Type B pancreatic cell (in vitro differentiated cells): ENCODE results near the gene PITX3. TPM values are rescaled to one million over a fixed set of nuclear protein-coding genes. Genes with fewer than 3 reads are reported as not detected.
A peak's percentile ranks its signal among the peaks of the same experiment; 100 is the strongest.
"Not testable (repeated sequence)": the region's sequence is repeated elsewhere in the genome, so short reads cannot be mapped to it uniquely, and the experiment has no call there.

ENCODE experiments used
- DNase-seq: peaks from one replicate; pipeline ENCODE4 v3.0.0; 2021; ENCODE audit warnings: mixed read lengths; ENCODE audit not compliant: unreplicated experiment; ENCODE audit errors: extremely low spot score
- H3K27ac Mint-ChIP-seq: 2 replicates; pipeline ENCODE4 v1.8.0; 2021; ENCODE audit warnings: mild to moderate bottlenecking, mixed read lengths
- H3K27me3 Mint-ChIP-seq: 2 replicates; pipeline ENCODE4 v1.8.0; 2021; ENCODE audit warnings: mixed read lengths
- H3K36me3 Mint-ChIP-seq: 2 replicates; pipeline ENCODE4 v1.8.0; 2021; ENCODE audit warnings: mixed read lengths
- H3K4me1 Mint-ChIP-seq: one replicate; pipeline ENCODE4 v1.8.0; 2021; ENCODE audit warnings: mixed read lengths; ENCODE audit not compliant: unreplicated experiment
- H3K4me3 Mint-ChIP-seq: 2 replicates; pipeline ENCODE4 v1.8.0; 2021; ENCODE audit warnings: mild to moderate bottlenecking, mixed read lengths
- H3K9me3 Mint-ChIP-seq: 2 replicates; pipeline ENCODE4 v1.8.0; 2021; ENCODE audit warnings: mixed read lengths
- CTCF ChIP-seq: fragments of 200-600 bp; sonication (generic); conservative IDR thresholded peaks from 2 replicates; pipeline ENCODE4 v1.5.0; 2021; ENCODE audit warnings: antibody characterized with exemption, mild to moderate bottlenecking
- total RNA-seq: library from RNA; stranded (reverse); gene quantifications from 2 replicates; pipeline ENCODE4 v1.2.1, GENCODE V29; 2021; ENCODE audit warnings: low replicate concordance

The PITX3 gene
- total RNA-seq, 1 donor from 2014 or later = 0.34 TPM

- DNase-seq = no peak
- Mint-ChIP-seq H3K36me3 (peaks cover 20% of the 10 kb centered on the region), H3K27ac (no peak overlapping the region)
Observed at GRCh38 chr10:102261842-102262241, 20.5 kb upstream of the PITX3 start.

GRCh38 chr10:102261196-102261595 is 19.9 kb upstream of the PITX3 start:
- no peak overlapping the region for H3K4me3 Mint-ChIP-seq
- TF ChIP-seq CTCF = no peak
- H3K27ac Mint-ChIP-seq = no peak overlapping the region
- H3K27me3 Mint-ChIP-seq = no peaks in the 10 kb centered on the region
- no peaks in the 10 kb centered on the region for H3K4me1 Mint-ChIP-seq
- no peaks in the 10 kb centered on the region for H3K9me3 Mint-ChIP-seq
- peaks cover 20% of the 10 kb centered on the region for H3K36me3 Mint-ChIP-seq
- no peak for DNase-seq

More at GRCh38 chr10:102261842-102262241, 20.5 kb upstream of the PITX3 start:
- H3K27me3 Mint-ChIP-seq = no peaks in the 10 kb centered on the region
- H3K9me3 Mint-ChIP-seq = no peaks in the 10 kb centered on the region
- TF ChIP-seq CTCF = no peak
- H3K4me3 Mint-ChIP-seq = no peak overlapping the region
- H3K4me1 Mint-ChIP-seq = no peaks in the 10 kb centered on the region

- TF ChIP-seq CTCF = no peak
- Mint-ChIP-seq H3K9me3 (no peaks in the 10 kb centered on the region), H3K27ac (no peak overlapping the region), H3K27me3 (no peaks in the 10 kb centered on the region), H3K36me3 (peaks cover 13% of the 10 kb centered on the region), H3K4me1 (no peaks in the 10 kb centered on the region), H3K4me3 (no peak overlapping the region)
- DNase-seq = no peak
Observed at GRCh38 chr10:102255404-102255803, 14.1 kb upstream of the PITX3 start.

- peaks cover 6% of the 10 kb centered on the region for H3K36me3 Mint-ChIP-seq
- TF ChIP-seq CTCF = no peak
- DNase-seq = no peak
- no peak overlapping the region for H3K27ac Mint-ChIP-seq
- no peaks in the 10 kb centered on the region for H3K9me3 Mint-ChIP-seq
- H3K4me1 Mint-ChIP-seq = no peaks in the 10 kb centered on the region
- H3K4me3 Mint-ChIP-seq = no peak overlapping the region
- H3K27me3 Mint-ChIP-seq = no peaks in the 10 kb centered on the region
Observed at GRCh38 chr10:102254426-102254825, 13.1 kb upstream of the PITX3 start.

GRCh38 chr10:102252508-102252907 is 11.2 kb upstream of the PITX3 start:
- H3K36me3 Mint-ChIP-seq, DNase-seq, H3K4me3 Mint-ChIP-seq, H3K27ac Mint-ChIP-seq, H3K4me1 Mint-ChIP-seq, H3K9me3 Mint-ChIP-seq, H3K27me3 Mint-ChIP-seq: not testable (repeated sequence)

GRCh38 chr10:102247734-102248133 is 6.4 kb upstream of the PITX3 start:
- no peak for DNase-seq
- Mint-ChIP-seq H3K27ac (no peak overlapping the region), H3K36me3 (peaks cover 7% of the 10 kb centered on the region), H3K9me3 (no peaks in the 10 kb centered on the region), H3K27me3 (peaks cover 11% of the 10 kb centered on the region), H3K4me1 (peaks cover 27% of the 10 kb centered on the region), H3K4me3 (peak overlapping the region; percentile 99)
- TF ChIP-seq CTCF = no peak
